Keratinocyte (primary cell): ENCODE measurements around the gene PTPRB. TPM values are rescaled to one million over a fixed set of nuclear protein-coding genes. Genes with fewer than 3 reads are reported as not detected.

Experiments
- DNase-seq: peaks from one replicate; pipeline ENCODE4 v3.0.0-alpha.2; 2011; ENCODE audit warnings: low read depth, missing footprints, low spot score
- FAIRE-seq: peaks from 2 replicates; lab custom pipeline; 2011; peaks lifted over from hg19 to GRCh38; lab: Jason Lieb, UNC
- H2AFZ ChIP-seq: 2 replicates; pipeline ENCODE4 v1.6.0; 2012; ENCODE audit warnings: low read length, control low read depth, inconsistent platforms; ENCODE audit not compliant: control insufficient read depth
- H3K27ac ChIP-seq: 2 replicates; pipeline ENCODE4 v1.5.1; 2011; ENCODE audit warnings: low read length; ENCODE audit not compliant: control insufficient read depth, insufficient read depth
- H3K27me3 ChIP-seq: 3 replicates; pipeline ENCODE4 v1.6.0; 2011; ENCODE audit warnings: low read length; ENCODE audit not compliant: control insufficient read depth, insufficient read depth; ENCODE audit errors: extremely low read depth
- H3K36me3 ChIP-seq, 2 experiments: 2 replicates in 1 of 2; 3 replicates in 1 of 2; pipeline ENCODE4 v1.5.1; 2011; ENCODE audit warnings: low read length in 2 of 2, mild to moderate bottlenecking in 1 of 2; ENCODE audit not compliant: control insufficient read depth in 2 of 2, insufficient read depth in 2 of 2; ENCODE audit errors: extremely low read depth in 1 of 2
- H3K4me1 ChIP-seq: 3 replicates; pipeline ENCODE4 v1.5.1; 2011; ENCODE audit warnings: low read length; ENCODE audit not compliant: control insufficient read depth, insufficient read depth; ENCODE audit errors: extremely low read depth
- H3K4me2 ChIP-seq: 3 replicates; pipeline ENCODE4 v1.6.0; 2011; ENCODE audit warnings: low read depth, low read length; ENCODE audit not compliant: control insufficient read depth, insufficient read depth; ENCODE audit errors: extremely low read depth
- H3K4me3 ChIP-seq, 3 experiments: fragments of 200-600 bp in 1 of 3; sonication (generic) in 1 of 3; 2 replicates in 2 of 3; 3 replicates in 1 of 3; pipeline ENCODE4 v1.5.1; 2011 to 2016; ENCODE audit warnings: low read length in 3 of 3, mild to moderate bottlenecking in 3 of 3, control low read depth in 2 of 3, inconsistent platforms in 1 of 3, low read depth in 1 of 3, mixed read lengths in 1 of 3, mixed run types in 1 of 3, moderate library complexity in 1 of 3; ENCODE audit not compliant: control insufficient read depth in 2 of 3, insufficient read depth in 2 of 3; ENCODE audit errors: extremely low read depth in 1 of 3
- H3K79me2 ChIP-seq: 2 replicates; pipeline ENCODE4 v1.6.0; 2012; ENCODE audit warnings: low read length; ENCODE audit not compliant: control insufficient read depth, insufficient read depth
- H3K9ac ChIP-seq: 3 replicates; pipeline ENCODE4 v1.6.0; 2011; ENCODE audit warnings: low read length; ENCODE audit not compliant: control insufficient read depth, insufficient read depth; ENCODE audit errors: extremely low read depth
- H3K9me1 ChIP-seq: 3 replicates; pipeline ENCODE4 v1.6.0; 2011; ENCODE audit warnings: low read length; ENCODE audit not compliant: control insufficient read depth, insufficient read depth; ENCODE audit errors: extremely low read depth
- H3K9me3 ChIP-seq: 2 replicates; pipeline ENCODE4 v1.5.1; 2012; ENCODE audit warnings: low read depth, low read length; ENCODE audit not compliant: control insufficient read depth
- H4K20me1 ChIP-seq: 3 replicates; pipeline ENCODE4 v1.6.0; 2011; ENCODE audit warnings: low read length; ENCODE audit not compliant: control insufficient read depth, insufficient read depth; ENCODE audit errors: extremely low read depth
- CTCF ChIP-seq, 3 experiments: IDR thresholded peaks in 1 of 3; conservative IDR thresholded peaks in 1 of 3; optimal IDR thresholded peaks in 1 of 3; 2 replicates in 2 of 3; 3 replicates in 1 of 3; pipeline versions ENCODE3 to v1.5.1; 2011; ENCODE audit warnings: low read length in 3 of 3, mild to moderate bottlenecking in 3 of 3, moderate library complexity in 2 of 3, control low read depth in 1 of 3, inconsistent platforms in 1 of 3; ENCODE audit not compliant: insufficient read depth in 2 of 3; ENCODE audit errors: extremely low read depth in 1 of 3
- EZH2 ChIP-seq: IDR thresholded peaks from one replicate; pipeline ENCODE4 v1.6.1; 2012; ENCODE audit warnings: inconsistent platforms, mild to moderate bottlenecking, low read length, moderate library complexity
- dilution Hi-C: fragments of 300-500 bp; cut with MboI; formaldehyde crosslinking; loops from one replicate; pipeline ENCODE4 v1.7.0; 2020; ENCODE audit warnings: low sequenced_read_pairs; ENCODE audit not compliant: extremely low pct_ligation_motif_present
- polyA plus RNA-seq, 5 experiments: library from polyadenylated mRNA; depleted of rRNA in 3 of 5; stranded (reverse) in 3 of 5; stranded (forward) in 1 of 5; unstranded in 1 of 5; fragments of >200 nt; gene quantifications; 1 replicate in 1 of 5; 2 replicates in 3 of 5; 3 replicates in 1 of 5; pipeline versions ENCODE4 v1.2.1 to v1.2.3, GENCODE V29; 2011 to 2012; ENCODE audit warnings: missing spikeins in 2 of 5, low read depth in 1 of 5, low replicate concordance in 1 of 5

The PTPRB gene
- polyA plus RNA-seq, 1 donor (not counting 4 experiments of a cell fraction or from before 2014, with no cell fraction given) = 0.46 TPM

GRCh38 chr12:70608184-70608583 is 29.0 kb downstream of the PTPRB start:
- no peak overlapping the region for H3K9ac ChIP-seq
- H3K27me3 ChIP-seq = no peaks in the 10 kb centered on the region
- H3K4me2 ChIP-seq = no peak overlapping the region
- no peaks in the 10 kb centered on the region for H3K9me1 ChIP-seq
- DNase-seq = no peak
- H3K27ac ChIP-seq = no peak overlapping the region
- TF ChIP-seq CTCF (optimal IDR thresholded peaks at IDR 0.05 in 1 of 3, IDR thresholded peaks at IDR 0.05 in 1 of 3, conservative IDR thresholded peaks at IDR 0.05 in 1 of 3; ENCODE audit: extremely low read depth in 1 of 3, insufficient read depth in 2 of 3, low read length in 3 of 3) = no peak
- TF ChIP-seq EZH2 = no peak
- no peaks in the 10 kb centered on the region for H3K79me2 ChIP-seq
- no peaks in the 10 kb centered on the region for H3K9me3 ChIP-seq
- H4K20me1 ChIP-seq = no peaks in the 10 kb centered on the region
- peaks cover 9% of the 10 kb centered on the region for H3K4me1 ChIP-seq
- FAIRE-seq = peak; percentile 9
- H2AFZ ChIP-seq = no peak overlapping the region
- H3K36me3 ChIP-seq = no peaks in the 10 kb centered on the region
- dilution Hi-C loops = no loop called here
- no peak overlapping the region for H3K4me3 ChIP-seq

GRCh38 chr12:70607107-70607506 is 30.1 kb downstream of the PTPRB start:
- Histone ChIP-seq H3K4me1 (peaks cover 9% of the 10 kb centered on the region), H3K27ac (no peak overlapping the region), H3K36me3 (no peaks in the 10 kb centered on the region), H3K4me2 (no peak overlapping the region), H3K27me3 (no peaks in the 10 kb centered on the region), H3K9me3 (no peaks in the 10 kb centered on the region), H3K79me2 (no peaks in the 10 kb centered on the region), H2AFZ (no peak overlapping the region), H3K9ac (no peak overlapping the region), H4K20me1 (no peaks in the 10 kb centered on the region), H3K4me3 (no peak overlapping the region), H3K9me1 (no peaks in the 10 kb centered on the region)
- TF ChIP-seq EZH2 = no peak
- TF ChIP-seq CTCF (optimal IDR thresholded peaks at IDR 0.05 in 1 of 3, IDR thresholded peaks at IDR 0.05 in 1 of 3, conservative IDR thresholded peaks at IDR 0.05 in 1 of 3; ENCODE audit: extremely low read depth in 1 of 3, insufficient read depth in 2 of 3, low read length in 3 of 3) = no peak
- DNase-seq (no peak), FAIRE-seq (no peak)
- dilution Hi-C loops = no loop called here
